Loucy (cell line): Measurements from ENCODE around the gene DAPK1.

Source experiments
- EZH2phosphoT487 ChIP-seq: fragments of 200-600 bp; IDR thresholded peaks from 2 replicates; pipeline ENCODE4 v1.6.1; 2018; ENCODE audit warnings: antibody characterized with exemption, mild to moderate bottlenecking, moderate library complexity, borderline replicate concordance
- TF ChIP-seq, protein P1 (sequence below): fragments of 200-600 bp; sonication (generic); conservative IDR thresholded peaks from 2 replicates; pipeline ENCODE4 v1.5.1; 2014; ENCODE audit warnings: mild to moderate bottlenecking, antibody characterized with exemption, low read length

DNA sequence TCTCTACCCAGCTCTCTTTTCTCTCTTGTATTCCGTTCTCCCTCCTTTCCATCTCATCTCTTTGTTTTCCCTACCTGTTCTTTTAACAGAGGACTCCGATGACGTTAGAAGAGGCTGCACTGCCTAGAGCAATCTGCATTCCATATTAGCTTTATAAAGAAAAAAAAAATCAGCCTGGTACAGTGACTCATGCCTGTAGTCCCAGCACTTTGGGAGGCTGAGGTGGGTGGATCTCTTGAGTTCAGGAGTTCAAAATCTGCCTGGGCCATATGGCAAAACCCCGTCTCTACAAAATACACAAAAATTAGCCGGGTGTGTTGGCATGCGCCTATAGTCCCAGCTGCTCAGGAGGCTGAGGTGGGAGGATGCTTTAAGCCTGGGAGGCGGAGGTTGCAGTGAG lies 49.0 kb downstream of the DAPK1 start:
- TF ChIP-seq, protein P1, sequence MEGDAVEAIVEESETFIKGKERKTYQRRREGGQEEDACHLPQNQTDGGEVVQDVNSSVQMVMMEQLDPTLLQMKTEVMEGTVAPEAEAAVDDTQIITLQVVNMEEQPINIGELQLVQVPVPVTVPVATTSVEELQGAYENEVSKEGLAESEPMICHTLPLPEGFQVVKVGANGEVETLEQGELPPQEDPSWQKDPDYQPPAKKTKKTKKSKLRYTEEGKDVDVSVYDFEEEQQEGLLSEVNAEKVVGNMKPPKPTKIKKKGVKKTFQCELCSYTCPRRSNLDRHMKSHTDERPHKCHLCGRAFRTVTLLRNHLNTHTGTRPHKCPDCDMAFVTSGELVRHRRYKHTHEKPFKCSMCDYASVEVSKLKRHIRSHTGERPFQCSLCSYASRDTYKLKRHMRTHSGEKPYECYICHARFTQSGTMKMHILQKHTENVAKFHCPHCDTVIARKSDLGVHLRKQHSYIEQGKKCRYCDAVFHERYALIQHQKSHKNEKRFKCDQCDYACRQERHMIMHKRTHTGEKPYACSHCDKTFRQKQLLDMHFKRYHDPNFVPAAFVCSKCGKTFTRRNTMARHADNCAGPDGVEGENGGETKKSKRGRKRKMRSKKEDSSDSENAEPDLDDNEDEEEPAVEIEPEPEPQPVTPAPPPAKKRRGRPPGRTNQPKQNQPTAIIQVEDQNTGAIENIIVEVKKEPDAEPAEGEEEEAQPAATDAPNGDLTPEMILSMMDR, result no peak
- no peak for TF ChIP-seq EZH2phosphoT487
